H9 (cell line): ENCODE results near the gene TPPP2. TPM values are rescaled to one million over a fixed set of nuclear protein-coding genes. Genes with fewer than 3 reads are reported as not detected.
A peak's percentile ranks its signal among the peaks of the same experiment; 100 is the strongest.

ENCODE experiments used
- DNase-seq: peaks from one replicate; pipeline ENCODE4 v3.0.0-alpha.2; 2017
- H2AFZ ChIP-seq: one replicate; pipeline ENCODE4 v1.6.1; 2013; ENCODE audit warnings: mild to moderate bottlenecking, low read length, control low read depth, moderate library complexity
- H2AK5ac ChIP-seq: 2 replicates; pipeline ENCODE4 v1.6.1; 2013; ENCODE audit warnings: low read length, control low read depth, mixed read lengths; ENCODE audit not compliant: insufficient read length
- H2BK120ac ChIP-seq: one replicate; pipeline ENCODE4 v1.6.1; 2013; ENCODE audit warnings: low read depth, mild to moderate bottlenecking, low read length, control low read depth, inconsistent platforms; ENCODE audit not compliant: poor library complexity, severe bottlenecking
- H2BK12ac ChIP-seq: 2 replicates; pipeline ENCODE4 v1.6.1; 2013; ENCODE audit warnings: low read length, control low read depth, mixed read lengths, low read depth; ENCODE audit not compliant: insufficient read length
- H2BK15ac ChIP-seq: 2 replicates; pipeline ENCODE4 v1.6.1; 2013; ENCODE audit warnings: low read depth, low read length, control low read depth
- H2BK20ac ChIP-seq: one replicate; pipeline ENCODE4 v1.6.1; 2013; ENCODE audit warnings: low read depth, mild to moderate bottlenecking, low read length, control low read depth, inconsistent platforms; ENCODE audit not compliant: poor library complexity, severe bottlenecking
- H2BK5ac ChIP-seq: 2 replicates; pipeline ENCODE4 v1.6.1; 2013; ENCODE audit warnings: low read length, control low read depth, mixed read lengths; ENCODE audit not compliant: insufficient read length
- H3K14ac ChIP-seq: 2 replicates; pipeline ENCODE4 v1.6.1; 2013; ENCODE audit warnings: low read length, control low read depth; ENCODE audit not compliant: insufficient read depth
- H3K18ac ChIP-seq: 2 replicates; pipeline ENCODE4 v1.6.1; 2013; ENCODE audit warnings: low read depth, mild to moderate bottlenecking, mixed read lengths, low read length, control low read depth; ENCODE audit not compliant: insufficient read length
- H3K23ac ChIP-seq: 2 replicates; pipeline ENCODE4 v1.6.1; 2013; ENCODE audit warnings: low read length, control low read depth, mixed read lengths, low read depth; ENCODE audit not compliant: insufficient read length
- H3K23me2 ChIP-seq: 2 replicates; pipeline ENCODE4 v1.6.1; 2013; ENCODE audit warnings: low read depth, mild to moderate bottlenecking, mixed read lengths, low read length, control low read depth; ENCODE audit not compliant: insufficient read length, poor library complexity, severe bottlenecking
- H3K27ac ChIP-seq: 2 replicates; pipeline ENCODE4 v1.5.1; 2013; ENCODE audit warnings: low read length, control low read depth, mixed read lengths, low read depth; ENCODE audit not compliant: insufficient read length
- H3K27me3 ChIP-seq: 2 replicates; pipeline ENCODE4 v1.6.1; 2013; ENCODE audit warnings: low read length, control low read depth, inconsistent platforms; ENCODE audit not compliant: insufficient read depth
- H3K4ac ChIP-seq: 2 replicates; pipeline ENCODE4 v1.6.1; 2013; ENCODE audit warnings: low read depth, mild to moderate bottlenecking, control low read depth, inconsistent platforms, low read length, moderate library complexity
- H3K4me1 ChIP-seq: 2 replicates; pipeline ENCODE4 v1.6.1; 2013; ENCODE audit warnings: low read length, control low read depth, inconsistent platforms; ENCODE audit not compliant: insufficient read depth
- H3K4me2 ChIP-seq: 2 replicates; pipeline ENCODE4 v1.6.1; 2013; ENCODE audit warnings: low read length, control low read depth, mixed read lengths; ENCODE audit not compliant: insufficient read length, insufficient read depth
- H3K56ac ChIP-seq: 2 replicates; pipeline ENCODE4 v1.6.1; 2013; ENCODE audit warnings: low read depth, mild to moderate bottlenecking, mixed read lengths, low read length, control low read depth; ENCODE audit not compliant: insufficient read length
- H3K79me1 ChIP-seq: 2 replicates; pipeline ENCODE4 v1.6.1; 2013; ENCODE audit warnings: low read depth, mild to moderate bottlenecking, moderate library complexity, low read length, control low read depth, inconsistent platforms; ENCODE audit not compliant: insufficient read depth, poor library complexity, severe bottlenecking
- H3K79me2 ChIP-seq: 2 replicates; pipeline ENCODE4 v1.6.1; 2013; ENCODE audit warnings: low read length, control low read depth, inconsistent platforms; ENCODE audit not compliant: insufficient read depth
- H3K9ac ChIP-seq: 2 replicates; pipeline ENCODE4 v1.6.1; 2013; ENCODE audit warnings: low read length, control low read depth, mixed read lengths; ENCODE audit not compliant: insufficient read length; ENCODE audit errors: extremely low read depth
- H3K9me3 ChIP-seq: one replicate; pipeline ENCODE4 v1.6.1; 2013; ENCODE audit warnings: low read depth, low read length, inconsistent platforms; ENCODE audit not compliant: control insufficient read depth
- H3T11ph ChIP-seq: one replicate; pipeline ENCODE4 v1.6.1; 2013; ENCODE audit warnings: mild to moderate bottlenecking, low read length, control low read depth, inconsistent platforms
- H4K20me1 ChIP-seq: one replicate; pipeline ENCODE4 v1.6.1; 2013; ENCODE audit not compliant: control insufficient read depth, insufficient read length, insufficient read depth
- H4K5ac ChIP-seq: 2 replicates; pipeline ENCODE4 v1.6.1; 2013; ENCODE audit warnings: low read depth, mild to moderate bottlenecking, mixed read lengths, low read length, control low read depth; ENCODE audit not compliant: insufficient read length
- H4K8ac ChIP-seq: replicated peaks from 2 replicates; pipeline ENCODE4 v1.6.1; 2013; ENCODE audit warnings: low read length, control low read depth, mixed read lengths, low read depth; ENCODE audit not compliant: insufficient read length
- H4K91ac ChIP-seq: 2 replicates; pipeline ENCODE4 v1.6.1; 2013; ENCODE audit warnings: low read depth, mild to moderate bottlenecking, moderate library complexity, mixed read lengths, low read length, control low read depth; ENCODE audit not compliant: insufficient read length
- H3K27ac Mint-ChIP-seq, 3 experiments: 2 replicates in 2 of 3; 3 replicates in 1 of 3; pipeline ENCODE4 v1.8.0; 2020 to 2021; ENCODE audit warnings: mixed read lengths in 3 of 3, mild to moderate bottlenecking in 1 of 3, moderate library complexity in 1 of 3
- H3K27me3 Mint-ChIP-seq: 2 replicates; pipeline ENCODE4 v1.8.0; 2021; ENCODE audit warnings: low read depth, mild to moderate bottlenecking, moderate library complexity, mixed read lengths
- H3K36me3 Mint-ChIP-seq, 3 experiments: 2 replicates in 2 of 3; 3 replicates in 1 of 3; pipeline ENCODE4 v1.8.0; 2020 to 2021; ENCODE audit warnings: low read depth in 3 of 3, mixed read lengths in 3 of 3; ENCODE audit not compliant: insufficient read depth in 1 of 3
- H3K4me1 Mint-ChIP-seq, 2 experiments: 2 replicates each; pipeline ENCODE4 v1.8.0; 2020; ENCODE audit warnings: mixed read lengths in 2 of 2
- H3K4me3 Mint-ChIP-seq, 2 experiments: 2 replicates in 1 of 2; 3 replicates in 1 of 2; pipeline ENCODE4 v1.8.0; 2020 to 2021; ENCODE audit warnings: mild to moderate bottlenecking in 2 of 2, mixed read lengths in 2 of 2, moderate library complexity in 1 of 2
- H3K9me3 Mint-ChIP-seq, 2 experiments: 2 replicates in 1 of 2; 3 replicates in 1 of 2; pipeline ENCODE4 v1.8.0; 2020; ENCODE audit warnings: mild to moderate bottlenecking in 2 of 2, mixed read lengths in 2 of 2, moderate library complexity in 1 of 2
- WGBS: extraction: QIAGEN DNeasy Blood & Tissue Kit; methylation state at CpG from one replicate; pipeline ENCODE4 v1.1.7; 2013; ENCODE audit warnings: missing lambda C conversion rate, low lambda C conversion rate, mixed read lengths; ENCODE audit not compliant: insufficient read length; ENCODE audit errors: extremely low coverage; 5-methylcytosine and 5-hydroxymethylcytosine counted together
- total RNA-seq: library from RNA; stranded (reverse); gene quantifications from 2 replicates; pipeline ENCODE4 v1.2.1, GENCODE V29; 2021
- TF ChIP-seq, protein P1 (sequence below): fragments of 200-600 bp; sonication (generic); conservative IDR thresholded peaks from 3 replicates; pipeline ENCODE4 v1.8.0; 2021; ENCODE audit warnings: antibody characterized with exemption, mild to moderate bottlenecking

TPPP2 gene
- total RNA-seq, 1 experiment from 2014 or later = not detected

DNA sequence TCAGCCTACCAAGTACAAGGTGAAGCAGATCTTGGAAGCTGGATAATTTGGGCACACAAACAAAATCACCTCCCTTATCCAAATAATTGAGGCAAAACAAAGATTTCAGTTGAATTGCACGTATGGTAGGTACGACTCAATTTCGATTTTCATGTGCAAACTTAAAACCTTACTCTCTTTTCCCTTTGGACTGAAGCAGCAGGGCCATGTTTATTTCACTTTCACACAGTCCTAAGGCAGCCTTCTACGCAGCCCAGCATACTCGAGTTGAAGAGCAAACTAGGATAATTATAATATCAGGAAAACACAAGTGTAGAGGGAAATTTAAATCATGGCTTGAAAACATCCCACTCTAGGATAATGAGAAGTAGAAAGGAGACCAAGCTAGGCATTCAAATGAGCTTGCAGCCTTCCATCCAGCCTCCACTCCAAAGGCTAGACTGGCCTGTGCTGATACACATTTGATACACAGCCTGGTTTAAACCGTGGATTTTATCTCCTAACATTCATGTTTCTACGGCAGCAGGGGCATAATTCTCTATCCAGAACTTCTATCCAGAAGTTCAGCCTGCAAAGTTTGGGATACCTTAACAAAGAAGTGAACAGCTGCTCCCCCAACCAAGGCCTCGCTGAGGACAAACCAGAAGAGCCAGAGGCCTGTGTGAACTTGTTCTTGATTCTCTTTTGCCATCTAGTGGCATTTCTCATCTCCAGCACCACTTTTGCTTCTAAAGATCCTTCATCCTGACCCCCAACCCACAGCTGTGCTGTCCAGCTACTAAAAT is 9.8 kb downstream of the TPPP2 start:
- no peak overlapping the region for H3K4me2 ChIP-seq

More for the DNA sequence above, 9.8 kb downstream of the TPPP2 start:
- Histone ChIP-seq H2BK15ac (no peak overlapping the region), H2BK5ac (no peak overlapping the region), H3K79me1 (no peaks in the 10 kb centered on the region), H3K56ac (no peak overlapping the region), H4K20me1 (no peaks in the 10 kb centered on the region), H2BK20ac (no peak overlapping the region), H3K79me2 (no peaks in the 10 kb centered on the region), H3K23me2 (no peaks in the 10 kb centered on the region), H3K4me1 (peaks cover 5% of the 10 kb centered on the region), H3K23ac (no peak overlapping the region), H2AK5ac (no peak overlapping the region), H3K4ac (no peak overlapping the region), H2BK12ac (no peak overlapping the region), H4K5ac (no peak overlapping the region), H4K8ac (no peak overlapping the region), H2BK120ac (no peak overlapping the region), H3T11ph (no peak overlapping the region), H4K91ac (no peak overlapping the region), H3K27ac (no peak overlapping the region), H3K18ac (no peak overlapping the region), H3K14ac (no peak overlapping the region), H3K9ac (no peak overlapping the region), H3K27me3 (no peaks in the 10 kb centered on the region), H2AFZ (peak overlapping the region; percentile 72), H3K9me3 (no peaks in the 10 kb centered on the region)
- Mint-ChIP-seq H3K27me3 (peaks cover 36% of the 10 kb centered on the region), H3K4me3 (peak overlapping the region in 1 of 2 experiments; percentile 4; a peak in 1 of 5 replicates), H3K36me3 (no peaks in the 10 kb centered on the region), H3K9me3 (no peaks in the 10 kb centered on the region), H3K27ac (no peak overlapping the region), H3K4me1 (peaks cover 24 to 26% of the 10 kb centered on the region in 2 experiments)
- peak; percentile 61 for DNase-seq
- no CpG with 5 or more reads among the region's 8 CpGs for WGBS
- TF ChIP-seq, protein P1, sequence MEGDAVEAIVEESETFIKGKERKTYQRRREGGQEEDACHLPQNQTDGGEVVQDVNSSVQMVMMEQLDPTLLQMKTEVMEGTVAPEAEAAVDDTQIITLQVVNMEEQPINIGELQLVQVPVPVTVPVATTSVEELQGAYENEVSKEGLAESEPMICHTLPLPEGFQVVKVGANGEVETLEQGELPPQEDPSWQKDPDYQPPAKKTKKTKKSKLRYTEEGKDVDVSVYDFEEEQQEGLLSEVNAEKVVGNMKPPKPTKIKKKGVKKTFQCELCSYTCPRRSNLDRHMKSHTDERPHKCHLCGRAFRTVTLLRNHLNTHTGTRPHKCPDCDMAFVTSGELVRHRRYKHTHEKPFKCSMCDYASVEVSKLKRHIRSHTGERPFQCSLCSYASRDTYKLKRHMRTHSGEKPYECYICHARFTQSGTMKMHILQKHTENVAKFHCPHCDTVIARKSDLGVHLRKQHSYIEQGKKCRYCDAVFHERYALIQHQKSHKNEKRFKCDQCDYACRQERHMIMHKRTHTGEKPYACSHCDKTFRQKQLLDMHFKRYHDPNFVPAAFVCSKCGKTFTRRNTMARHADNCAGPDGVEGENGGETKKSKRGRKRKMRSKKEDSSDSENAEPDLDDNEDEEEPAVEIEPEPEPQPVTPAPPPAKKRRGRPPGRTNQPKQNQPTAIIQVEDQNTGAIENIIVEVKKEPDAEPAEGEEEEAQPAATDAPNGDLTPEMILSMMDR = peak; percentile 78
